BLaER1 (cell line): ENCODE data around the gene ERMAP.

Experiments
- H3K27ac ChIP-seq: shearing (Covaris generic); formaldehyde crosslinking; 2 replicates; pipeline ENCODE4 v1.8.1; 2022
- H3K27me3 ChIP-seq: shearing (Covaris generic); formaldehyde crosslinking; 2 replicates; pipeline ENCODE4 v1.8.1; 2022
- H3K36me3 ChIP-seq: shearing (Covaris generic); formaldehyde crosslinking; 2 replicates; pipeline ENCODE4 v1.8.1; 2022
- H3K4me1 ChIP-seq: shearing (Covaris generic); formaldehyde crosslinking; 2 replicates; pipeline ENCODE4 v1.8.1; 2022
- H3K4me2 ChIP-seq: shearing (Covaris generic); formaldehyde crosslinking; 2 replicates; pipeline ENCODE4 v1.8.1; 2022
- H3K4me3 ChIP-seq: shearing (Covaris generic); formaldehyde crosslinking; 2 replicates; pipeline ENCODE4 v1.8.1; 2022
- H3K9ac ChIP-seq: shearing (Covaris generic); formaldehyde crosslinking; 2 replicates; pipeline ENCODE4 v1.8.1; 2022
- H3K9me3 ChIP-seq: shearing (Covaris generic); formaldehyde crosslinking; 2 replicates; pipeline ENCODE4 v1.8.1; 2022
- H4K20me1 ChIP-seq: shearing (Covaris generic); formaldehyde crosslinking; 2 replicates; pipeline ENCODE4 v1.8.1; 2022
- Cebpa-rat ChIP-seq: shearing (Covaris generic); IDR thresholded peaks from 2 replicates; pipeline ENCODE4 v1.8.1; 2022

ERMAP gene

DNA sequence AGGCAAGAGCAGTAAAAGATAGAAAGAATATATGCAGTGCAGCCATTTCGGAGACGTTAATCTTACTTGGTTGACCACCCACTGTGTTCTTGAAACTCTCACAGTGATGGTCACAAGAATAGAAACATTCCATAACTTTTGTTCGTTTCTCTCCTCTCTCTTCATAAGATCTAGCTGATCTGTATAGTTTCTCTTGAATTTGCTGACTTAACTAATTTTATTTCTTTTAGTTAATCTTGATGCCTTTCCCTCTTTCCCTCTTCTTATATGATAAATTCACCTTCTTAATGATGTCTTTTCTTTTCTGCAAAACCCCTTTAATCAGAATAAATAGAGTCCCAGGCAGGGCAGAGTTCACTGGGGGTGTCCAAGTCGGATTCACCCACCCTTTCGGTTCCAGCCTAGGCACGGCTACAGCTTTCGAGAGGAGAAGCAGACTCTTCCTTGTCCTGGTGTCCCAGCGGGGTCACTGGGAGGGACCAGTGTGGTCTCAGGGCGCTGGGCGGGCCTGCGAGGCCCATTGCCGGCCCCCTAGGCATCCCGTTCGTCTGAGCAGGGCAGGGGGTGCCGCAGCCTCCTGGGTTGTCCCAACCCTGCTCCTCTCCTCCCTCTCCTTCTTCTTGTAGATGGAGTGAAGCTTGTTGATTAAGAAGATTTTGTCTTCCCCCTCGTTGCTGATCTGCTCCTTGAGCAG lies 69.3 kb downstream of the ERMAP start:
- H3K9me3 ChIP-seq: peaks cover 1% of the 10 kb centered on the region
- no peaks in the 10 kb centered on the region for H3K4me1 ChIP-seq
- no peak overlapping the region for H3K27ac ChIP-seq
- no peaks in the 10 kb centered on the region for H3K36me3 ChIP-seq
- no peaks in the 10 kb centered on the region for H4K20me1 ChIP-seq
- no peak overlapping the region for H3K9ac ChIP-seq
- no peak for TF ChIP-seq Cebpa-rat
- no peaks in the 10 kb centered on the region for H3K27me3 ChIP-seq
- no peak overlapping the region for H3K4me2 ChIP-seq
- no peak overlapping the region for H3K4me3 ChIP-seq

DNA sequence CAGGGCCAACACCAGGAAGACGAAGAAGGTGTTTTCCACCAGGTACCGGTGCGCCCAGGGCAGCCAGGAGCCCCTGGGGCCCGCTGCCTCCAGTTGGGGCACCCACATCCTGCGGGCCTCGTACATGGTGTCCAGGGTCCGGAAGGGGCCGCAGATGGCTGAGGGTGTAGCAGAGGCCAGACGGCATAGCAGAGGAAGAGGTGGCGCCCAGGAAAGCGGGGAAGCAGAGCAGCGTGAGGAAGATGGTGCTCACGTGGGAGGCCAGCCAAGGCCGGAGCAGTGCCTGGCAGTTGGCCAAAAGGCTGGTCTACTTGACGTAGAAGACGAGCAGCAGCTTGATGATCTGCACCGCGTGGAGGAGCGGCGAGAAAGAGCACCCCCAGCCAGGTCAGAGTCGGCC lies 69.9 kb downstream of the ERMAP start:
- no peaks in the 10 kb centered on the region for H4K20me1 ChIP-seq
- no peaks in the 10 kb centered on the region for H3K36me3 ChIP-seq
- H3K9ac ChIP-seq: no peak overlapping the region
- H3K4me3 ChIP-seq: no peak overlapping the region
- no peak for TF ChIP-seq Cebpa-rat
- no peak overlapping the region for H3K4me2 ChIP-seq
- no peaks in the 10 kb centered on the region for H3K9me3 ChIP-seq
- no peak overlapping the region for H3K27ac ChIP-seq
- no peaks in the 10 kb centered on the region for H3K4me1 ChIP-seq
- no peaks in the 10 kb centered on the region for H3K27me3 ChIP-seq

DNA sequence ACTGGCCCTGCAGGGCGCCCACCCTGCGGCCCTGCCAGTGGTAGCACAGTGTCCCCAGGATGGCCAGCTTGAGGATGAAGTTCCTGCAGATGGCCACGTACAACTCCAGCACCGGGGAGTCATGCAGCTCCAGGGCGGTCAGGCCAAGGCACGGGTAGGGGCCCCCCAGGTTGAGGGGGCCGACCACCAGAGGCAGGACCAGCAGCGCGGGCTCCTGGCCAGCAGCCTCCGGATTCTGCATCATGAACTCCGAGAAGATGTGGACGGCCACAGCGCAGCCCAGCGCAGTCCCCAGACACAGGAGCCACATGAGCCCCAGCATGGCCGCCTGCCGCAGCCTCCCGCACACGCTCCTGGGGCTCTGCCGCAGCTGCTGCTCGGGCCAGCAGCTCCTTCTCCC lies 70.4 kb downstream of the ERMAP start:
- Histone ChIP-seq H3K9me3 (no peaks in the 10 kb centered on the region), H3K27me3 (no peaks in the 10 kb centered on the region), H3K36me3 (no peaks in the 10 kb centered on the region), H3K9ac (no peak overlapping the region), H3K4me1 (no peaks in the 10 kb centered on the region), H3K4me2 (no peak overlapping the region), H3K27ac (no peak overlapping the region), H4K20me1 (no peaks in the 10 kb centered on the region), H3K4me3 (no peak overlapping the region)
- no peak for TF ChIP-seq Cebpa-rat

DNA sequence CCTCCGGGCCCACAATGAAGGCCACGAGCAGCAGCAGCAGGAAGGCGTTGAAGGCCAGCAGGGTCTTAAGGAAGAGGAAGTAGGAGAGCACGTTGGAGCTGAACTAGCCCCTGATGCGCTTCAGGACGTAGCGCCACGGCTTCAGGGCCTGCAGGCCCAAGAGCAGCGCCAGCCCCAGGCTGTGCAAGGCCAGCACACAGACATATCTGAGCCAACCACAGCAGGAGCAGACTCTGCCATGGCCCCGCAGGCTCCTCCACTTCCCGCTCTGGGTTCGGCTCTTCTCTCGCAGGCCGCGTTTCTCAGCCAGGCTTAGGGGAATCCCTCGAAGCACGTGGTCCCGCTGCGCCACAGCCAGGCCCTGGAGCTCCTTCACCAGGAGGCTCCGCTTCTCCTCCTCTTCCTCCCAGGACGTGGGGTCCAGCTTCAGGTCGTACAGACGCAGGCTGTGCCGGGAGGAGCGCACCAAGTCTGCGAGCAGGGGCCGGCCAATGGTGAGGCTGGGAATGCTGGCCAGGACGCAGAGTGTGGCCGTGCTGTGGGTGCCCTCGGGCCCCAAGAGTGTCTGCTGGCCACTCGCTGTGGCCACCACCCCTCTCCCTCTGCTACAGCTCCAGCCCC lies 71.2 kb downstream of the ERMAP start:
- no peaks in the 10 kb centered on the region for H3K4me1 ChIP-seq
- no peak overlapping the region for H3K9ac ChIP-seq
- no peaks in the 10 kb centered on the region for H3K9me3 ChIP-seq
- H3K27ac ChIP-seq: no peak overlapping the region
- H4K20me1 ChIP-seq: no peaks in the 10 kb centered on the region
- no peak for TF ChIP-seq Cebpa-rat
- H3K27me3 ChIP-seq: no peaks in the 10 kb centered on the region
- no peaks in the 10 kb centered on the region for H3K36me3 ChIP-seq
- no peak overlapping the region for H3K4me3 ChIP-seq
- no peak overlapping the region for H3K4me2 ChIP-seq

DNA sequence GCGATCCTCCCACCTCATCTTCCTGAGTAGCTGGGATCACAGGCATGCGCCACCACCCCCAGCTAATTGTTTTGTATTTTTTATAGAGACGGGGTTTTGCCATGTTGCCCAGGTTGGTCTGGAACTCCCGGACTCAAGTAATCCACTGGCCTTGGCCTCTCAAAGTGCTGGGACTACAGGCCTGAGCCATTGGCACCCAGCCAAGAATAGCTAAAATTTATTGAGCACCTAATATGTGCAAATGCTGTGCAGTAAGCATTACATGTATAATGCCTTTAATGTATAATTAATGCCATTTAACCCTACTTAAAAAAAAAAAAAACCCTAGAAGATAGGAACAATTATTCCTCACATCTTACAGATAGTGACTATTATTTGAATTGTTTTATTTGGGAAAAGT lies 72.3 kb downstream of the ERMAP start:
- Histone ChIP-seq H3K9me3 (peaks cover 2% of the 10 kb centered on the region; the same call in 1 of the 2 replicates), H3K27me3 (no peaks in the 10 kb centered on the region), H3K27ac (no peak overlapping the region)

DNA sequence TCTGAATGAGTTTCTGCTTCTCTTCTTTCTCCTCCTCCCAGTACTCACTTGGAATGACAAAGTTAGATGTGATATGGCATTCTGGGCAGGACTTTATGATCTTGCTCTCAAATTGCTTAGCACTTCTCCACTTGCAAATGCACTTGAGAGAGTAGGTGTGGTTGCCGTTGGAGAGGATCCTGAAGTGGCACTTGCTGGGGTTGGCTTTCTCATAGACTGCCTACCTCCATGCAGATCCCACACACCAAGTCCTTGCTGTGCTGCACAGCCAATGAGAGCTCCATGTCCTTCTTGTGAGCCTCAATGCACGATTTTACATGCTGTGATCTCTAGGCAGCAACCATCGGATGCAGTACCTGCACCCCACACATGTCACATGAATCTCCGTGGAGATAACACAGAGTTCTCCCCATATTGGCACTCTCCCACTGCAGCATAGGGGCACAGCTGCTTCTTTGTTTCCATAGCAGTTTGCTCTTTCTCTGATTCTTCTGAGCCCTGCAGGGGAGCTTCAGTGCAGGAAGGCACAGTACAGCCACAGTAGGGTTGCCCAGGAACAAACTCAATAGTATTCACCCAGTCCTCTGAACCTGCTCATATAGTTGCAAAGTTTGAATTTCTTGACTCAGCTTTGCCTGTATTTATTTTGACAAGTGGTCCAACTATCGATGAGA lies 74.7 kb downstream of the ERMAP start:
- H3K4me3 ChIP-seq: no peak overlapping the region
- peaks cover 6% of the 10 kb centered on the region; the same call in 1 of the 2 replicates for H3K9me3 ChIP-seq
- no peaks in the 10 kb centered on the region for H3K4me1 ChIP-seq
- no peak overlapping the region for H3K27ac ChIP-seq
- H4K20me1 ChIP-seq: no peaks in the 10 kb centered on the region
- no peaks in the 10 kb centered on the region for H3K27me3 ChIP-seq
- no peak overlapping the region for H3K4me2 ChIP-seq
- TF ChIP-seq Cebpa-rat: no peak
- no peak overlapping the region for H3K9ac ChIP-seq
- H3K36me3 ChIP-seq: no peaks in the 10 kb centered on the region

More for the DNA sequence above, 72.3 kb downstream of the ERMAP start:
- H3K4me1 ChIP-seq: no peaks in the 10 kb centered on the region
- TF ChIP-seq Cebpa-rat: no peak
- H3K36me3 ChIP-seq: no peaks in the 10 kb centered on the region
- no peaks in the 10 kb centered on the region for H4K20me1 ChIP-seq
- H3K4me2 ChIP-seq: no peak overlapping the region
- no peak overlapping the region for H3K4me3 ChIP-seq
- no peak overlapping the region for H3K9ac ChIP-seq
